ENCODE data around the gene GPR78. TPM values are rescaled to one million over a fixed set of nuclear protein-coding genes. Genes with fewer than 3 reads are reported as not detected.

GPR78 gene
- polyA plus RNA-seq, 1 of the 3 experiments (the other 2 are of a cell fraction) = not detected

DNA sequence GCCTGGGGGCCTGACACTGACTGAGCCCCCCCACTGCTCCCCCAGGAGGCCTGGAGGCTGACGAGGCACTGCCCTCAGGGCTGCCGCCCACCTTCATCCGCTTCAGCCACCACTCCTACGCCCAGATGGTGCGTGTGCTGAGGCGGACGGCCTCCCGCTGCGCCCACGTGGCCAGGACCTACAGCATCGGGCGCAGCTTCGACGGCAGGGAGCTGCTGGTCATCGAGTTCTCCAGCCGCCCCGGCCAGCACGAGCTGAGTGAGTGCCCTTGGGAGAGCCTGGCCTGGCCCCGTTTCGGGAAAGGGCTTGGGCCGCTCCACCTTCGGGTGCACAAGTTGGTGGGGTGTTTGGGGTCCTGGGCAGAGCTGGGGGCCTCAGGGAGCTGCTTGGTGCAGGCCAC is 23.7 kb downstream of the GPR78 start:
- no peak overlapping the region for H2AFZ ChIP-seq (ENCODE audit: low read depth)
- no peak for TF ChIP-seq TEAD4 (IDR thresholded peaks at IDR 0.05; ENCODE audit: borderline replicate concordance, insufficient read depth)
- no peak for TF ChIP-seq TAF1 (IDR thresholded peaks at IDR 0.05; ENCODE audit: borderline replicate concordance, low read depth, low read length)
- no peak for TF ChIP-seq MXI1 (IDR thresholded peaks at IDR 0.05; ENCODE audit: low read depth, low read length)
- TF ChIP-seq YY1 (IDR thresholded peaks at IDR 0.05; ENCODE audit: low read depth) = no peak
- TF ChIP-seq FOXJ3 (CRISPR knock-in tag; IDR thresholded peaks at IDR 0.05) = no peak
- TF ChIP-seq CHD2 (IDR thresholded peaks at IDR 0.05; ENCODE audit: low read length, partially characterized antibody) = no peak
- TF ChIP-seq SIN3A (IDR thresholded peaks at IDR 0.05; ENCODE audit: borderline replicate concordance, low read depth, low read length) = no peak
- TF ChIP-seq, protein P1, sequence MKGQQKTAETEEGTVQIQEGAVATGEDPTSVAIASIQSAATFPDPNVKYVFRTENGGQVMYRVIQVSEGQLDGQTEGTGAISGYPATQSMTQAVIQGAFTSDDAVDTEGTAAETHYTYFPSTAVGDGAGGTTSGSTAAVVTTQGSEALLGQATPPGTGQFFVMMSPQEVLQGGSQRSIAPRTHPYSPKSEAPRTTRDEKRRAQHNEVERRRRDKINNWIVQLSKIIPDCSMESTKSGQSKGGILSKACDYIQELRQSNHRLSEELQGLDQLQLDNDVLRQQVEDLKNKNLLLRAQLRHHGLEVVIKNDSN (IDR thresholded peaks at IDR 0.05; ENCODE audit: borderline replicate concordance, low read depth) = no peak
- TF ChIP-seq RAD21 (IDR thresholded peaks at IDR 0.05; ENCODE audit: low read length) = no peak
- TF ChIP-seq, protein P2, sequence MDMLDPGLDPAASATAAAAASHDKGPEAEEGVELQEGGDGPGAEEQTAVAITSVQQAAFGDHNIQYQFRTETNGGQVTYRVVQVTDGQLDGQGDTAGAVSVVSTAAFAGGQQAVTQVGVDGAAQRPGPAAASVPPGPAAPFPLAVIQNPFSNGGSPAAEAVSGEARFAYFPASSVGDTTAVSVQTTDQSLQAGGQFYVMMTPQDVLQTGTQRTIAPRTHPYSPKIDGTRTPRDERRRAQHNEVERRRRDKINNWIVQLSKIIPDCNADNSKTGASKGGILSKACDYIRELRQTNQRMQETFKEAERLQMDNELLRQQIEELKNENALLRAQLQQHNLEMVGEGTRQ (IDR thresholded peaks at IDR 0.05; ENCODE audit: borderline replicate concordance, low read depth, low read length) = no peak
- no peak for TF ChIP-seq FOXM1 (IDR thresholded peaks at IDR 0.05; ENCODE audit: low read depth)
- no peak for TF ChIP-seq POLR2AphosphoS5 (IDR thresholded peaks at IDR 0.05; ENCODE audit: low read depth, low read length)
- H3K9me3 ChIP-seq = no peaks in the 10 kb centered on the region
- POLR2A ChIA-PET = no interaction called here
- H3K4me3 ChIP-seq (ENCODE audit: low read depth in 2 of 2, low read length in 1 of 2) = no peak overlapping the region
- H3K9ac ChIP-seq = no peak overlapping the region
- CTCF ChIA-PET = no interaction called here
- no peaks in the 10 kb centered on the region for H3K9me2 ChIP-seq
- no peaks in the 10 kb centered on the region for H3K79me2 ChIP-seq (ENCODE audit: insufficient read depth)
- no peaks in the 10 kb centered on the region for H3K36me3 ChIP-seq (replicated peaks in 1 of 2; ENCODE audit: control insufficient read depth in 1 of 2, insufficient read depth in 2 of 2, low read length in 1 of 2)
- H3K4me1 ChIP-seq (ENCODE audit: control insufficient read depth in 1 of 2, insufficient read depth in 2 of 2, low read depth in 1 of 2, low read length in 1 of 2) = peaks cover 0 to 14% of the 10 kb centered on the region in 2 experiments; a peak in 1 of 4 replicates
- H3K4me2 ChIP-seq = no peak overlapping the region
- DNase-seq = no peak
- H3F3A ChIP-seq (replicated peaks; ENCODE audit: insufficient read depth) = no peaks in the 10 kb centered on the region
- H4K20me1 ChIP-seq (ENCODE audit: insufficient read depth) = no peaks in the 10 kb centered on the region
- no peak overlapping the region for H3K27ac ChIP-seq (ENCODE audit: low read depth in 2 of 2, low read length in 1 of 2)
- no peaks in the 10 kb centered on the region for H3K27me3 ChIP-seq (ENCODE audit: insufficient read depth)
- whole genome bisulfite sequencing (ENCODE audit: low lambda C conversion rate) = 26% methylated on average over 3 of the region's 22 CpGs

DNA sequence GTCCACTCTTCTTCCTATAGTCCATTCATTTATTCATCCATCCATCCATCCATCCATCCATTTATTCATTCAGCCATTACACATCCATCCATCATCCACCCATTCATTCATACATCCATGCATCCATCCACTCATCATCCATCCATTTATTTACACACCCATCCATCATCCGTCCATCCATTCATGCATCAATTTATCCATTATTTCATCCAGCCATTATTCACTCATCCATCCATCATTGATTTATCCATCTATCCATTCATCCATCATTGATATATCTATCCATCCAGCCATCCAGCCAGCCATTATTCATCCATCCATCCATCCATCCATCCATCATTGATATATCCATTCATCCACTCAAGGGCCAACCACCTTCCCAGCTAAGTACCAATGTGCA is 25.1 kb downstream of the GPR78 start:
- H3K9me2 ChIP-seq = no peaks in the 10 kb centered on the region
- no peaks in the 10 kb centered on the region for H3K79me2 ChIP-seq (ENCODE audit: insufficient read depth)
- no peaks in the 10 kb centered on the region for H3F3A ChIP-seq (replicated peaks; ENCODE audit: insufficient read depth)
- no peak for DNase-seq
- H3K36me3 ChIP-seq (replicated peaks in 1 of 2; ENCODE audit: control insufficient read depth in 1 of 2, insufficient read depth in 2 of 2, low read length in 1 of 2) = no peaks in the 10 kb centered on the region
- H3K27ac ChIP-seq (ENCODE audit: low read depth in 2 of 2, low read length in 1 of 2) = no peak overlapping the region
- H3K4me3 ChIP-seq (ENCODE audit: low read depth in 2 of 2, low read length in 1 of 2) = no peak overlapping the region
- ChIA-PET CTCF (interaction anchor here (1.0 to 7.8 kb wide), 5 partner anchors 7 to 315 kb away, joined by 3 to 89 read pairs (median 5); partner anchors contain the start of gene CPZ), POLR2A (no interaction called here)
- H3K27me3 ChIP-seq (ENCODE audit: insufficient read depth) = no peaks in the 10 kb centered on the region
- no peaks in the 10 kb centered on the region for H4K20me1 ChIP-seq (ENCODE audit: insufficient read depth)
- H2AFZ ChIP-seq (ENCODE audit: low read depth) = no peak overlapping the region
- no peak overlapping the region for H3K9ac ChIP-seq
- 72% methylated on average over 1 of the region's 1 CpG for WGBS (ENCODE audit: low lambda C conversion rate)
- H3K9me3 ChIP-seq = no peaks in the 10 kb centered on the region
- H3K4me2 ChIP-seq = no peak overlapping the region
- peaks cover 0 to 15% of the 10 kb centered on the region in 2 experiments; a peak in 1 of 4 replicates for H3K4me1 ChIP-seq (ENCODE audit: control insufficient read depth in 1 of 2, insufficient read depth in 2 of 2, low read depth in 1 of 2, low read length in 1 of 2)
- TF ChIP-seq FOSL2 (IDR thresholded peaks at IDR 0.05; ENCODE audit: borderline replicate concordance, low read depth) (no peak), EP300 (IDR thresholded peaks at IDR 0.05; ENCODE audit: borderline replicate concordance in 1 of 2, low read depth in 1 of 2, low read length in 1 of 2) (no peak), YY1 (IDR thresholded peaks at IDR 0.05; ENCODE audit: low read depth) (no peak), GATA2 (CRISPR knock-in tag; IDR thresholded peaks at IDR 0.05) (no peak), EZH2phosphoT487 (IDR thresholded peaks at IDR 0.05; ENCODE audit: borderline replicate concordance, low read depth) (no peak), JUND (IDR thresholded peaks at IDR 0.05) (no peak), NFIC (IDR thresholded peaks at IDR 0.05; ENCODE audit: borderline replicate concordance) (no peak), FOXM1 (IDR thresholded peaks at IDR 0.05; ENCODE audit: low read depth) (no peak), MXI1 (IDR thresholded peaks at IDR 0.05; ENCODE audit: low read depth, low read length) (no peak), RAD21 (IDR thresholded peaks at IDR 0.05; ENCODE audit: low read length) (no peak), NRF1 (IDR thresholded peaks at IDR 0.05; ENCODE audit: low read depth, low read length) (no peak), ELF1 (IDR thresholded peaks at IDR 0.05) (no peak), CHD2 (IDR thresholded peaks at IDR 0.05; ENCODE audit: low read length, partially characterized antibody) (no peak)
- TF ChIP-seq, protein P2 (IDR thresholded peaks at IDR 0.05; ENCODE audit: borderline replicate concordance, low read depth, low read length) = no peak
- TF ChIP-seq, protein P1 (IDR thresholded peaks at IDR 0.05; ENCODE audit: borderline replicate concordance, low read depth) = no peak
- TF ChIP-seq, protein P3, sequence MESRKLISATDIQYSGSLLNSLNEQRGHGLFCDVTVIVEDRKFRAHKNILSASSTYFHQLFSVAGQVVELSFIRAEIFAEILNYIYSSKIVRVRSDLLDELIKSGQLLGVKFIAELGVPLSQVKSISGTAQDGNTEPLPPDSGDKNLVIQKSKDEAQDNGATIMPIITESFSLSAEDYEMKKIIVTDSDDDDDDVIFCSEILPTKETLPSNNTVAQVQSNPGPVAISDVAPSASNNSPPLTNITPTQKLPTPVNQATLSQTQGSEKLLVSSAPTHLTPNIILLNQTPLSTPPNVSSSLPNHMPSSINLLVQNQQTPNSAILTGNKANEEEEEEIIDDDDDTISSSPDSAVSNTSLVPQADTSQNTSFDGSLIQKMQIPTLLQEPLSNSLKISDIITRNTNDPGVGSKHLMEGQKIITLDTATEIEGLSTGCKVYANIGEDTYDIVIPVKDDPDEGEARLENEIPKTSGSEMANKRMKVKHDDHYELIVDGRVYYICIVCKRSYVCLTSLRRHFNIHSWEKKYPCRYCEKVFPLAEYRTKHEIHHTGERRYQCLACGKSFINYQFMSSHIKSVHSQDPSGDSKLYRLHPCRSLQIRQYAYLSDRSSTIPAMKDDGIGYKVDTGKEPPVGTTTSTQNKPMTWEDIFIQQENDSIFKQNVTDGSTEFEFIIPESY (IDR thresholded peaks at IDR 0.05; ENCODE audit: borderline replicate concordance, low read depth) = no peak
- TF ChIP-seq, protein P4, sequence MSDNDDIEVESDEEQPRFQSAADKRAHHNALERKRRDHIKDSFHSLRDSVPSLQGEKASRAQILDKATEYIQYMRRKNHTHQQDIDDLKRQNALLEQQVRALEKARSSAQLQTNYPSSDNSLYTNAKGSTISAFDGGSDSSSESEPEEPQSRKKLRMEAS (IDR thresholded peaks at IDR 0.05; ENCODE audit: low read depth) = no peak

All from SK-N-SH (cell line).